Mesothelial cell of epicardium (in vitro differentiated cells): ENCODE results near the gene SDC4. TPM values are rescaled to one million over a fixed set of nuclear protein-coding genes. Genes with fewer than 3 reads are reported as not detected.

Experiments
- DNase-seq, 2 experiments: peaks; one replicate each; pipeline ENCODE4 v3.0.0; 2021; ENCODE audit warnings: low spot score in 2 of 2; ENCODE audit not compliant: unreplicated experiment in 2 of 2
- H3K27ac Mint-ChIP-seq: 2 replicates; pipeline ENCODE4 v1.8.0; 2021; ENCODE audit warnings: mixed read lengths
- H3K27me3 Mint-ChIP-seq: 2 replicates; pipeline ENCODE4 v1.8.0; 2021; ENCODE audit warnings: low read depth, mixed read lengths
- H3K36me3 Mint-ChIP-seq: 2 replicates; pipeline ENCODE4 v1.8.0; 2021; ENCODE audit warnings: mixed read lengths
- H3K4me1 Mint-ChIP-seq: 2 replicates; pipeline ENCODE4 v1.8.0; 2021; ENCODE audit warnings: mixed read lengths
- H3K4me3 Mint-ChIP-seq: 2 replicates; pipeline ENCODE4 v1.8.0; 2021; ENCODE audit warnings: mild to moderate bottlenecking, moderate library complexity, mixed read lengths
- H3K9me3 Mint-ChIP-seq: 2 replicates; pipeline ENCODE4 v1.8.0; 2021; ENCODE audit warnings: mixed read lengths
- CTCF ChIP-seq: fragments of 200-600 bp; sonication (generic); IDR thresholded peaks from one replicate; pipeline ENCODE4 v1.5.0; 2021; ENCODE audit warnings: antibody characterized with exemption; ENCODE audit not compliant: unreplicated experiment
- total RNA-seq: library from RNA; stranded (reverse); gene quantifications from 3 replicates; pipeline ENCODE4 v1.2.1, GENCODE V29; 2021

Gene SDC4
- total RNA-seq, 1 donor from 2014 or later, result 46.7 TPM

GRCh38 chr20:45340236-45340847 is 7.9 kb downstream of the SDC4 start:
- peaks cover 5% of the 10 kb centered on the region for H3K36me3 Mint-ChIP-seq
- H3K9me3 Mint-ChIP-seq, result no peaks in the 10 kb centered on the region
- no peak for DNase-seq
- no peak overlapping the region for H3K4me3 Mint-ChIP-seq
- TF ChIP-seq CTCF, result no peak
- H3K4me1 Mint-ChIP-seq, result peaks cover 80% of the 10 kb centered on the region
- peak overlapping the region; percentile 97 for H3K27ac Mint-ChIP-seq
- no peaks in the 10 kb centered on the region for H3K27me3 Mint-ChIP-seq

GRCh38 chr20:45339799-45340198 is 8.4 kb downstream of the SDC4 start:
- Mint-ChIP-seq H3K4me1 (peaks cover 74% of the 10 kb centered on the region), H3K27ac (peak overlapping the region; percentile 98), H3K9me3 (no peaks in the 10 kb centered on the region), H3K36me3 (peaks cover 5% of the 10 kb centered on the region), H3K27me3 (no peaks in the 10 kb centered on the region), H3K4me3 (no peak overlapping the region)
- DNase-seq, result no peak
- no peak for TF ChIP-seq CTCF

- Mint-ChIP-seq H3K9me3 (no peaks in the 10 kb centered on the region), H3K4me1 (peaks cover 67% of the 10 kb centered on the region), H3K4me3 (no peak overlapping the region), H3K36me3 (peaks cover 5% of the 10 kb centered on the region), H3K27ac (peak overlapping the region; percentile 98), H3K27me3 (no peaks in the 10 kb centered on the region)
- no peak for TF ChIP-seq CTCF
- no peak for DNase-seq
Measured at GRCh38 chr20:45339084-45339483, 9.1 kb downstream of the SDC4 start.

- Mint-ChIP-seq H3K9me3 (no peaks in the 10 kb centered on the region), H3K4me3 (no peak overlapping the region), H3K4me1 (peaks cover 60% of the 10 kb centered on the region), H3K36me3 (peaks cover 5% of the 10 kb centered on the region), H3K27me3 (no peaks in the 10 kb centered on the region), H3K27ac (peak overlapping the region; percentile 98)
- no peak for TF ChIP-seq CTCF
- DNase-seq, result no peak
Measured at GRCh38 chr20:45338121-45339030, 9.8 kb downstream of the SDC4 start.

GRCh38 chr20:45337367-45338120 is 10.7 kb downstream of the SDC4 start:
- Mint-ChIP-seq H3K9me3 (no peaks in the 10 kb centered on the region), H3K4me1 (peaks cover 52% of the 10 kb centered on the region), H3K27me3 (no peaks in the 10 kb centered on the region), H3K36me3 (peaks cover 5% of the 10 kb centered on the region), H3K4me3 (no peak overlapping the region), H3K27ac (peak overlapping the region; percentile 98)
- peak in 1 of 2 experiments; percentile 62 for DNase-seq
- no peak for TF ChIP-seq CTCF
